Esophagus squamous epithelium (tissue), 5 donors: ENCODE data around the gene GABBR2. TPM values are rescaled to one million over a fixed set of nuclear protein-coding genes. Genes with fewer than 3 reads are reported as not detected.

ENCODE experiments used
- DNase-seq: peaks from one replicate; lab custom pipeline; 2025; lab: John Stamatoyannopoulos, UW
- H3K27ac ChIP-seq, 4 donors: fragments of 200-600 bp; sonication (generic); one replicate each; pipeline ENCODE4 v1.5.1; 2016 to 2019; ENCODE audit warnings: mild to moderate bottlenecking in 1 of 4
- H3K27me3 ChIP-seq, 4 donors: fragments of 200-600 bp; sonication (generic); 1 replicate in 3 of 4; 2 replicates in 1 of 4; pipeline versions ENCODE4 v1.5.1 to v1.6.0; 2017 to 2021; ENCODE audit warnings: antibody characterized with exemption in 1 of 4
- H3K36me3 ChIP-seq, 3 donors: fragments of 200-600 bp; sonication (generic); one replicate each; pipeline ENCODE4 v1.5.1; 2016 to 2019
- H3K4me1 ChIP-seq, 3 donors: fragments of 200-600 bp; sonication (generic); one replicate each; pipeline ENCODE4 v1.5.1; 2017 to 2019
- H3K4me3 ChIP-seq, 4 donors: fragments of 200-600 bp; sonication (generic); 1 replicate in 3 of 4; 2 replicates in 1 of 4; pipeline ENCODE4 v1.5.1; 2016 to 2019; ENCODE audit warnings: mild to moderate bottlenecking in 2 of 4, moderate library complexity in 1 of 4
- H3K9me3 ChIP-seq, 3 donors: fragments of 200-600 bp; sonication (generic); one replicate each; pipeline ENCODE4 v1.5.1; 2016 to 2019
- CTCF ChIP-seq, 6 experiments: fragments of 450-650 bp in 4 of 6; fragments of 200-600 bp in 2 of 6; sonication (generic) in 2 of 6; IDR thresholded peaks; one replicate each; pipeline ENCODE4 v1.5.1; 2016 to 2019; ENCODE audit warnings: antibody characterized with exemption in 6 of 6, mild to moderate bottlenecking in 4 of 6, moderate library complexity in 4 of 6
- POLR2A ChIP-seq, 4 donors: fragments of 450-650 bp; IDR thresholded peaks; one replicate each; pipeline ENCODE4 v1.6.1; 2017; ENCODE audit warnings: antibody characterized with exemption in 4 of 4, mild to moderate bottlenecking in 4 of 4, moderate library complexity in 3 of 4
- WGBS, 2 donors: methylation state at CpG; one replicate each; pipeline ENCODE4 v1.1.5; 2018; 5-methylcytosine and 5-hydroxymethylcytosine counted together
- intact Hi-C: fragments of 100-400 bp; cut with DNase I; formaldehyde crosslinking; loops from one replicate; pipeline ENCODE4 v1.15.0; 2022
- total RNA-seq, 4 donors: library from RNA; depleted of rRNA; stranded (reverse); fragments of >200 nt; gene quantifications; one replicate each; pipeline ENCODE4 v1.1.0, GENCODE V29; 2016
- donor health status: DM: yes; HTN: yes; CAD: no.

GABBR2 gene
- total RNA-seq, 4 donors from 2014 or later: not detected

GRCh38 chr9:98360176-98360708, 348.5 kb downstream of the GABBR2 start:
- H3K27me3 ChIP-seq: peaks cover 0 to 17% (median 0%) of the 10 kb centered on the region in 4 donors
- intact Hi-C loops: no loop called here
- no peaks in the 10 kb centered on the region for H3K36me3 ChIP-seq
- H3K9me3 ChIP-seq: peaks cover 0 to 4% (median 0%) of the 10 kb centered on the region in 3 donors
- no peak overlapping the region for H3K27ac ChIP-seq
- DNase-seq: no peak
- 43 to 63% methylated on average over 1 to 2 of the region's 2 CpGs for WGBS, 2 donors
- no peak overlapping the region for H3K4me3 ChIP-seq
- no peaks in the 10 kb centered on the region for H3K4me1 ChIP-seq
- TF ChIP-seq CTCF (IDR thresholded peaks at IDR 0.05) (no peak), POLR2A (IDR thresholded peaks at IDR 0.05) (no peak)

- Histone ChIP-seq H3K4me1 (no peaks in the 10 kb centered on the region), H3K9me3 (no peaks in the 10 kb centered on the region), H3K27ac (no peak overlapping the region), H3K27me3 (peaks cover 0 to 17% (median 0%) of the 10 kb centered on the region in 4 donors), H3K4me3 (no peak overlapping the region), H3K36me3 (no peaks in the 10 kb centered on the region)
- 41 to 78% methylated on average over 4 to 8 of the region's 8 CpGs for WGBS, 2 donors
- intact Hi-C loops: no loop called here
- DNase-seq: no peak
- TF ChIP-seq CTCF (IDR thresholded peaks at IDR 0.05) (no peak), POLR2A (IDR thresholded peaks at IDR 0.05) (no peak)
Measured at GRCh38 chr9:98359569-98359968, 349.2 kb downstream of the GABBR2 start.

GRCh38 chr9:98357921-98358535, 350.7 kb downstream of the GABBR2 start:
- 45 to 73% methylated on average over 3 to 5 of the region's 6 CpGs for WGBS, 2 donors
- no peak overlapping the region for H3K27ac ChIP-seq

GRCh38 chr9:98356953-98357690, 351.6 kb downstream of the GABBR2 start:
- H3K4me3 ChIP-seq: no peak overlapping the region
- H3K27me3 ChIP-seq: peaks cover 0 to 25% (median 0%) of the 10 kb centered on the region in 4 donors
- H3K36me3 ChIP-seq: no peaks in the 10 kb centered on the region
- no peak overlapping the region for H3K27ac ChIP-seq
- intact Hi-C loops: no loop called here
- H3K4me1 ChIP-seq: no peaks in the 10 kb centered on the region
- no peak for DNase-seq
- peaks cover 0 to 2% (median 0%) of the 10 kb centered on the region in 3 donors for H3K9me3 ChIP-seq
- 69 to 70% methylated on average over 8 of the region's 8 CpGs for WGBS, 2 donors
- TF ChIP-seq CTCF (IDR thresholded peaks at IDR 0.05): no peak

More at GRCh38 chr9:98357921-98358535, 350.7 kb downstream of the GABBR2 start:
- DNase-seq: no peak
- TF ChIP-seq CTCF (IDR thresholded peaks at IDR 0.05) (no peak), POLR2A (IDR thresholded peaks at IDR 0.05) (no peak)
- intact Hi-C loops: no loop called here
- H3K4me3 ChIP-seq: no peak overlapping the region
- H3K4me1 ChIP-seq: no peaks in the 10 kb centered on the region
- H3K9me3 ChIP-seq: no peaks in the 10 kb centered on the region
- H3K27me3 ChIP-seq: peaks cover 0 to 17% (median 0%) of the 10 kb centered on the region in 4 donors
- no peaks in the 10 kb centered on the region for H3K36me3 ChIP-seq

GRCh38 chr9:98356326-98356725, 352.4 kb downstream of the GABBR2 start:
- peaks cover 0 to 9% (median 0%) of the 10 kb centered on the region in 3 donors for H3K9me3 ChIP-seq
- H3K27ac ChIP-seq: no peak overlapping the region
- TF ChIP-seq CTCF (IDR thresholded peaks at IDR 0.05) (no peak), POLR2A (IDR thresholded peaks at IDR 0.05) (no peak)
- no peaks in the 10 kb centered on the region for H3K4me1 ChIP-seq
- H3K27me3 ChIP-seq: peaks cover 0 to 28% (median 0%) of the 10 kb centered on the region in 4 donors
- DNase-seq: no peak
- intact Hi-C loops: no loop called here
- WGBS, 2 donors: 74 to 77% methylated on average over 4 of the region's 4 CpGs
- H3K4me3 ChIP-seq: no peak overlapping the region
- H3K36me3 ChIP-seq: no peaks in the 10 kb centered on the region
